ENCODE results near the gene ACOT7. TPM values are rescaled to one million over a fixed set of nuclear protein-coding genes. Genes with fewer than 3 reads are reported as not detected.

ACOT7 gene
- total RNA-seq, 6 donors from 2014 or later: 8.2 to 33.4 (median 26.5) TPM

- Histone ChIP-seq H3K4me1 (peaks cover 41 to 45% (median 44%) of the 10 kb centered on the region in 4 donors), H3K27me3 (no peaks in the 10 kb centered on the region), H3K27ac (peak overlapping the region in 1 of 4 donors; percentile 86), H3K4me3 (no peak overlapping the region), H3K36me3 (no peaks in the 10 kb centered on the region), H3K9me3 (no peaks in the 10 kb centered on the region)
- 85 to 88% methylated on average over 8 to 11 of the region's 11 CpGs for WGBS, 2 donors
- no peak for DNase-seq
- no peak for TF ChIP-seq EP300 (IDR thresholded peaks at IDR 0.05)
- TF ChIP-seq CTCF (IDR thresholded peaks at IDR 0.05): no peak
- no peak for TF ChIP-seq POLR2AphosphoS5 (IDR thresholded peaks at IDR 0.05)
- TF ChIP-seq POLR2A (IDR thresholded peaks at IDR 0.05): no peak
- ATAC-seq (ENCODE audit: low FRiP score in 2 of 2): no peak
Observed at GRCh38 chr1:6357243-6357936, 36.2 kb downstream of the ACOT7 start.

- ATAC-seq (ENCODE audit: low FRiP score in 2 of 2) (no peak), DNase-seq (no peak)
- Histone ChIP-seq H3K9me3 (no peaks in the 10 kb centered on the region), H3K27me3 (no peaks in the 10 kb centered on the region), H3K27ac (no peak overlapping the region), H3K36me3 (no peaks in the 10 kb centered on the region), H3K4me3 (no peak overlapping the region), H3K4me1 (peaks cover 40 to 46% (median 44%) of the 10 kb centered on the region in 4 donors)
- TF ChIP-seq EP300 (IDR thresholded peaks at IDR 0.05): no peak
- TF ChIP-seq POLR2AphosphoS5 (IDR thresholded peaks at IDR 0.05): no peak
- no peak for TF ChIP-seq POLR2A (IDR thresholded peaks at IDR 0.05)
- TF ChIP-seq CTCF (IDR thresholded peaks at IDR 0.05): no peak
- WGBS, 2 donors: 96 to 100% methylated on average over 3 to 11 of the region's 11 CpGs
Observed at GRCh38 chr1:6355621-6356020, 37.9 kb downstream of the ACOT7 start.

GRCh38 chr1:6354659-6355317, 38.8 kb downstream of the ACOT7 start:
- Histone ChIP-seq H3K36me3 (no peaks in the 10 kb centered on the region), H3K4me3 (no peak overlapping the region), H3K9me3 (no peaks in the 10 kb centered on the region), H3K27me3 (no peaks in the 10 kb centered on the region), H3K27ac (peak overlapping the region; percentile 69 to 82 (median 70)), H3K4me1 (peaks cover 32 to 40% (median 37%) of the 10 kb centered on the region in 4 donors)
- DNase-seq: no peak
- no peak for ATAC-seq (ENCODE audit: low FRiP score in 2 of 2)
- 93 to 96% methylated on average over 11 of the region's 12 CpGs for WGBS, 2 donors
- TF ChIP-seq POLR2AphosphoS5 (IDR thresholded peaks at IDR 0.05) (no peak), CTCF (IDR thresholded peaks at IDR 0.05) (no peak), POLR2A (IDR thresholded peaks at IDR 0.05) (no peak)

GRCh38 chr1:6353955-6354658, 39.5 kb downstream of the ACOT7 start:
- H3K27ac ChIP-seq: peak overlapping the region; percentile 69 to 82 (median 70)
- peak in 1 of 2 donors; percentile 72 for DNase-seq
- TF ChIP-seq POLR2A (IDR thresholded peaks at IDR 0.05): no peak
- no peak for TF ChIP-seq CTCF (IDR thresholded peaks at IDR 0.05)
- peak; percentile 20 to 45 for TF ChIP-seq POLR2AphosphoS5 (IDR thresholded peaks at IDR 0.05)
- no peaks in the 10 kb centered on the region for H3K9me3 ChIP-seq
- H3K36me3 ChIP-seq: no peaks in the 10 kb centered on the region
- H3K27me3 ChIP-seq: no peaks in the 10 kb centered on the region
- ATAC-seq (ENCODE audit: low FRiP score in 2 of 2): peak; percentile 31 to 37
- peaks cover 27 to 34% (median 31%) of the 10 kb centered on the region in 4 donors for H3K4me1 ChIP-seq
- WGBS, 2 donors: 16 to 37% methylated on average over 11 to 14 of the region's 14 CpGs
- H3K4me3 ChIP-seq: no peak overlapping the region
